Naive thymus-derived CD4-positive, alpha-beta T cell (primary cell): Measurements from ENCODE around the gene IFITM2. TPM values are rescaled to one million over a fixed set of nuclear protein-coding genes. Genes with fewer than 3 reads are reported as not detected.
"Not testable (repeated sequence)": the region's sequence is repeated elsewhere in the genome, so short reads cannot be mapped to it uniquely, and the experiment has no call there.

Experiments
- ATAC-seq: fragments of 150-1000 bp; cut with Tn5 transposase; 2 replicates; pipeline ENCODE4 v1.10.0; 2021; ENCODE audit warnings: mild to moderate bottlenecking, moderate library complexity
- CTCF ChIA-PET: fragments of 350-600 bp; sonication (Branson Sonifier 250); formaldehyde crosslinking; loops from one replicate; lab custom pipeline; 2021; ENCODE audit warnings: antibody characterized with exemption; lab: Charles Lee
- POLR2A ChIA-PET: fragments of 350-600 bp; sonication (Branson Sonifier 250); formaldehyde crosslinking; loops from one replicate; lab custom pipeline; 2021; ENCODE audit warnings: antibody characterized with exemption, inconsistent platforms; lab: Charles Lee
- DNase-seq, 9 donors: peaks; one replicate each; pipeline versions ENCODE4 v3.0.0 to v3.0.0-alpha.2; 2020 to 2022; ENCODE audit warnings: mixed read lengths in 1 of 9
- H3K27ac ChIP-seq: one replicate; pipeline ENCODE4 v1.7.0; 2013; ENCODE audit warnings: mild to moderate bottlenecking, low read depth, low read length, moderate library complexity
- H3K27me3 ChIP-seq, 2 donors: one replicate each; pipeline ENCODE4 v1.7.0; 2013; ENCODE audit warnings: low read length in 2 of 2, mild to moderate bottlenecking in 2 of 2, moderate library complexity in 2 of 2; ENCODE audit not compliant: control insufficient read depth in 2 of 2, insufficient read depth in 2 of 2
- H3K36me3 ChIP-seq, 3 experiments: 1 replicate in 2 of 3; 2 replicates in 1 of 3; pipeline ENCODE4 v1.7.0; 2013; ENCODE audit warnings: low read length in 3 of 3, mild to moderate bottlenecking in 3 of 3, moderate library complexity in 1 of 3; ENCODE audit not compliant: insufficient read depth in 3 of 3, control insufficient read depth in 2 of 3
- H3K4me1 ChIP-seq, 2 donors: one replicate each; pipeline ENCODE4 v1.7.0; 2013; ENCODE audit warnings: low read length in 2 of 2, mild to moderate bottlenecking in 2 of 2, moderate library complexity in 1 of 2; ENCODE audit not compliant: control insufficient read depth in 2 of 2, insufficient read depth in 2 of 2
- H3K4me3 ChIP-seq: 2 replicates; pipeline ENCODE4 v1.7.0; 2013; ENCODE audit warnings: mild to moderate bottlenecking, low read length
- H3K9me3 ChIP-seq, 3 experiments: 1 replicate in 2 of 3; 2 replicates in 1 of 3; pipeline ENCODE4 v1.7.0; 2013; ENCODE audit warnings: low read length in 3 of 3; ENCODE audit not compliant: control insufficient read depth in 2 of 3
- H3K27ac Mint-ChIP-seq, 9 donors: one replicate each; pipeline ENCODE4 v1.8.0; 2020 to 2022; ENCODE audit warnings: mixed read lengths in 9 of 9, mild to moderate bottlenecking in 8 of 9, moderate library complexity in 5 of 9, inconsistent platforms in 2 of 9
- H3K27me3 Mint-ChIP-seq, 5 donors: one replicate each; pipeline ENCODE4 v1.8.0; 2021 to 2022; ENCODE audit warnings: mixed read lengths in 5 of 5, mild to moderate bottlenecking in 1 of 5
- H3K36me3 Mint-ChIP-seq, 5 donors: one replicate each; pipeline ENCODE4 v1.8.0; 2020 to 2022; ENCODE audit warnings: mixed read lengths in 5 of 5, mild to moderate bottlenecking in 3 of 5, inconsistent platforms in 1 of 5
- H3K4me1 Mint-ChIP-seq, 7 donors: one replicate each; pipeline ENCODE4 v1.8.0; 2020 to 2022; ENCODE audit warnings: mixed read lengths in 7 of 7, mild to moderate bottlenecking in 3 of 7, inconsistent platforms in 1 of 7
- H3K4me3 Mint-ChIP-seq, 10 donors: one replicate each; pipeline ENCODE4 v1.8.0; 2020 to 2022; ENCODE audit warnings: mild to moderate bottlenecking in 10 of 10, mixed read lengths in 10 of 10, moderate library complexity in 6 of 10, inconsistent platforms in 2 of 10
- H3K9me3 Mint-ChIP-seq, 11 donors: one replicate each; pipeline ENCODE4 v1.8.0; 2020 to 2022; ENCODE audit warnings: mixed read lengths in 11 of 11, mild to moderate bottlenecking in 4 of 11, inconsistent platforms in 1 of 11, moderate library complexity in 1 of 11
- intact Hi-C, 2 donors: fragments of 100-400 bp; cut with micrococcal nuclease; formaldehyde crosslinking; loops; one replicate each; pipeline ENCODE4 v1.15.1; 2023
- polyA plus RNA-seq, 2 donors: library from polyadenylated mRNA; unstranded; fragments of 300-500 nt; fragmentation: Illumina TruSeq; gene quantifications; one replicate each; pipeline ENCODE4 v1.2.3, GENCODE V29; 2021
- total RNA-seq, 6 experiments: library from RNA in 5 of 6; stranded (reverse) in 5 of 6; gene quantifications; 1 replicate in 5 of 6; 2 replicates in 1 of 6; pipeline ENCODE4 v1.2.3 and lab custom pipeline; 2021 to 2026

The IFITM2 gene
- 1,000 to 10,000 TPM in 1 of 5 experiments, 100 to 1,000 TPM in 4; 143 to 1,924 (median 528) TPM for total RNA-seq
- polyA plus RNA-seq = 1,000 to 10,000 TPM; 2,860 to 3,315 TPM
- total RNA-seq (lab: John Stamatoyannopoulos, UW) = 22.6 reads per million, percentile 53 among the genes with 10 or more reads in this experiment

- peak in 8 of 9 donors; percentile 54 to 77 (median 62) for DNase-seq
- Histone ChIP-seq H3K4me1 (peaks cover 29 to 36% of the 10 kb centered on the region in 2 donors), H3K27ac (peak within 1 kb of the TSS; percentile 95), H3K4me3 (peak within 1 kb of the TSS; percentile 72)
- intact Hi-C loops = loop anchor here in 1 of 2 donors (1.0 to 5.0 kb wide), 4 partner anchors 12 to 199 kb away; partner anchors contain the start of genes IFITM3 and RNH1
- H3K9me3 Mint-ChIP-seq, H3K27me3 ChIP-seq, H3K27me3 Mint-ChIP-seq, H3K9me3 ChIP-seq, H3K36me3 ChIP-seq: not testable (repeated sequence)
- Mint-ChIP-seq H3K36me3 (peaks cover 0 to 25% (median 8%) of the 10 kb centered on the region in 5 donors), H3K27ac (peak within 1 kb of the TSS; percentile 95 to 99 (median 96)), H3K4me3 (peak within 1 kb of the TSS; percentile 91 to 99 (median 95)), H3K4me1 (peaks cover 30 to 57% (median 48%) of the 10 kb centered on the region in 7 donors)
- CTCF ChIA-PET = interaction anchor here (1.9 to 5.0 kb wide), 3 partner anchors 9 to 56 kb away, joined by 10 to 49 read pairs (median 13); no protein-coding TSS in a partner anchor
- peak; percentile 77 for ATAC-seq
- POLR2A ChIA-PET = interaction anchor here (0.8 to 4.1 kb wide), 12 partner anchors 10 to 100 kb away, joined by 3 to 28 read pairs (median 6); partner anchors contain the start of genes IFITM5 and RIC8A
These were observed at the start of gene IFITM2 for GRCh38 chr11:307766-308708. TSS of gene IFITM2 (plus strand) at chr11:307816. CDS start at chr11:308193, 377 bp downstream.

DNA sequence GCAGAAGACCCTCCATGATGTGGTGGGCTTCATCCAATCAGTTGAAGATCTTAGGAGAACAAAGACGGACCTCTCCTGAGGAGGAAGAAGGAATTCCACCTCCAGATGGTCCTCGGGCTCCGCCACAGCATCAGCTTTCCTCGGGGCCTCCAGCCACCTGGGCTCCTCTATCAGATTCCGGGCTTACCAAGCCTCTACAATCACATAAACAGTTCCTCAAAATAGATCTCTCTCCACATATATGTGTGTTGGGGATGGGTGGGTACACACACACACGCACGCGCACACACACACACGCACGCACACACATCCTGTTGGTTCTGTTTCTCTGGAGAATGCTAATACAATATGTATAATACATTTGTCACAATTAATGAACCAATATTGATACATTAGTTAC lies 48.2 kb upstream of the IFITM2 start:
- POLR2A ChIA-PET = interaction anchor here (1.0 to 1.3 kb wide), 3 partner anchors 11 to 30 kb away, joined by 3 to 4 read pairs (median 3); partner anchors contain the start of genes PSMD13 and SIRT3
- peaks cover 0 to 2% (median 0%) of the 10 kb centered on the region in 11 donors for H3K9me3 Mint-ChIP-seq
- peaks cover 0 to 12% (median 0%) of the 10 kb centered on the region in 7 donors for H3K4me1 Mint-ChIP-seq
- no peaks in the 10 kb centered on the region for H3K36me3 Mint-ChIP-seq
- no peaks in the 10 kb centered on the region for H3K4me1 ChIP-seq
- intact Hi-C loops = no loop called here
- H3K27me3 Mint-ChIP-seq = peaks cover 0 to 8% (median 0%) of the 10 kb centered on the region in 5 donors
- DNase-seq (no peak), ATAC-seq (no peak)
- H3K36me3 ChIP-seq = no peaks in the 10 kb centered on the region
- no peak overlapping the region for H3K4me3 ChIP-seq
- H3K27me3 ChIP-seq = no peaks in the 10 kb centered on the region
- no peak overlapping the region for H3K27ac Mint-ChIP-seq
- H3K9me3 ChIP-seq = no peaks in the 10 kb centered on the region
- no peak overlapping the region for H3K27ac ChIP-seq
- no peak overlapping the region for H3K4me3 Mint-ChIP-seq
- CTCF ChIA-PET = no interaction called here

DNA sequence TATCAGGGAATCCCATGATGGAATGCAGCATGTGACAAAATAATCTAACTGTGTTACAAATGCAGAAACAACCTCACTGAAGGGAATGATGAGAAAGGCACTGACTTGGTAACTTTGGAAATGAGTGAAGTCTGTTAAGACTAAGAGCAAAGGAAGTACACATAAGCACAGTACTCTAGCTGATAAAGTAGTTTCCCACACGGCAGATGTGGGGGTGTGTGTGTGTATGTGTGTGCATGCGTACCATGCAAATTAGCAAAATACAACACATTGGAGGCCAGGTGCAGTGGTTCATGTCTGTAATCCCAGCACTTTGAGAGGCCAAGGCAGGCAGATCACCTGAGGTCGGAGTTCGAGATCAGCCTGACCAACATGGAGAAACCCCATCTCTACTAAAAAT lies 46.0 kb upstream of the IFITM2 start:
- Mint-ChIP-seq H3K27me3 (peaks cover 0 to 7% (median 0%) of the 10 kb centered on the region in 5 donors), H3K27ac (no peak overlapping the region), H3K4me3 (no peak overlapping the region), H3K36me3 (no peaks in the 10 kb centered on the region), H3K4me1 (peaks cover 0 to 11% (median 1%) of the 10 kb centered on the region in 7 donors), H3K9me3 (peaks cover 0 to 3% (median 0%) of the 10 kb centered on the region in 11 donors)
- ChIA-PET CTCF (interaction anchor here (0.7 to 2.0 kb wide), 2 partner anchors 11 to 46 kb away, joined by 3 to 13 read pairs; no protein-coding TSS in a partner anchor), POLR2A (interaction anchor here (0.7 to 2.0 kb wide), 2 partner anchors 19 to 26 kb away, joined by 4 to 7 read pairs; no protein-coding TSS in a partner anchor)
- no peaks in the 10 kb centered on the region for H3K27me3 ChIP-seq
- no peaks in the 10 kb centered on the region for H3K36me3 ChIP-seq
- no peak overlapping the region for H3K4me3 ChIP-seq
- H3K9me3 ChIP-seq = no peaks in the 10 kb centered on the region
- DNase-seq (no peak), ATAC-seq (no peak)
- H3K4me1 ChIP-seq = no peaks in the 10 kb centered on the region
- intact Hi-C loops = no loop called here
- H3K27ac ChIP-seq = no peak overlapping the region

DNA sequence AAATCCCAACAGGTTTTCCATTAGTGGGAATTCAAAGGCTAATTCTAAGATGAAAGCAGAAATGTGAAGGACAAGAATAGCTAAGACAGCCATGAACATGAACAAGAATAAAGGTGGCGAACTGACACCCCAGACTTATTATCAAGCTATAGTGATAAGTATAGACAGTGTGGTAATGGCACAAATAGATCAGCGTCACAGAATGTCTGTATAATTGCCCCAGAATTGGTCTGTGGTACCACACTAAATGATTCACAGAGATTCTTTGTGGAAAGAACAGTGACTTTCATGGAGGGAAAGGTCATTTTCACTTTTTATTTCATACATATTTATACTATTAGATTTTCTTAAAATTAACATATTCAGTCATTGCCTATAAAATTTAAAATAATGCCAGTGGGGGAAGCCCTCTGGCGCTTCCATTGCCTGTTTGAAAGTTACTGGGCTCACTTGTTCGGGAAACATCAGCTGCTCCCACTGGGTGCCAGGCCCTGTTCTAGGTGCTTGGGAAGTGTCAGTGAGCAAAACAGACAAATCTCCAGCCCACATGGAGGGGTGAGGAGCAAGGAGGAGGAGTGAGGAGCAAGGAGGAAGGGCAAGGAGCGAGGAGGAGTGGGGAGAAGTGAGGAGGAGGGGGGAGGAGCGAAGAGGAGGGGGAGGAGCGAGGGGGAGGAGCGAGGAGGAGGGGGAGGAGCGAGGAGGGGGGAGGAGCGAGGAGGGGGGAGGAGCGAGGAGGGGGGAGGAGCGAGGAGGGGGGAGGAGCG lies 40.8 kb upstream of the IFITM2 start:
- peak overlapping the region; percentile 62 to 95 (median 80) for H3K4me3 Mint-ChIP-seq
- intact Hi-C loops = loop anchor here (1.0 to 5.0 kb wide), 6 partner anchors 14 to 181 kb away; partner anchors contain the start of genes BET1L (in 1 of the 2), PSMD13 (in 1 of the 2), RIC8A (in 1 of the 2) and SIRT3 (in 1 of the 2)
- Histone ChIP-seq H3K27ac (peak overlapping the region; percentile 49), H3K9me3 (no peaks in the 10 kb centered on the region), H3K36me3 (no peaks in the 10 kb centered on the region), H3K27me3 (no peaks in the 10 kb centered on the region), H3K4me3 (no peak overlapping the region), H3K4me1 (peaks cover 24 to 26% of the 10 kb centered on the region in 2 donors)
- DNase-seq (peak in 5 of 9 donors; percentile 20 to 50 (median 41)), ATAC-seq (peak; percentile 14)
- POLR2A ChIA-PET = interaction anchor here (0.6 to 4.6 kb wide), 16 partner anchors 9 to 1973 kb away, joined by 3 to 330 read pairs (median 14); partner anchors contain the start of genes BET1L, IFITM1, IFITM2 and IFITM5
- H3K4me1 Mint-ChIP-seq = peaks cover 20 to 40% (median 33%) of the 10 kb centered on the region in 7 donors
- H3K9me3 Mint-ChIP-seq = peaks cover 0 to 3% (median 0%) of the 10 kb centered on the region in 11 donors
- CTCF ChIA-PET = interaction anchor here (1.0 to 3.6 kb wide), 5 partner anchors 14 to 60 kb away, joined by 3 to 34 read pairs (median 11); partner anchors contain the start of genes BET1L, NLRP6, PGGHG and RIC8A
- peak overlapping the region; percentile 55 to 100 (median 96) for H3K27ac Mint-ChIP-seq
- peaks cover 0 to 2% (median 0%) of the 10 kb centered on the region in 5 donors for H3K27me3 Mint-ChIP-seq
- peaks cover 0 to 4% (median 0%) of the 10 kb centered on the region in 5 donors for H3K36me3 Mint-ChIP-seq

GRCh38 chr11:267491-267994 lies 40.1 kb upstream of the IFITM2 start:
- intact Hi-C loops = loop anchor here (1.0 to 5.0 kb wide), 6 partner anchors 13 to 181 kb away; partner anchors contain the start of genes BET1L (in 1 of the 2), PSMD13 (in 1 of the 2), RIC8A (in 1 of the 2) and SIRT3 (in 1 of the 2)
- Histone ChIP-seq H3K27ac (peak overlapping the region; percentile 80), H3K4me3 (peak overlapping the region; percentile 59), H3K9me3 (no peaks in the 10 kb centered on the region), H3K4me1 (peaks cover 24 to 26% of the 10 kb centered on the region in 2 donors), H3K27me3 (no peaks in the 10 kb centered on the region), H3K36me3 (no peaks in the 10 kb centered on the region)
- Mint-ChIP-seq H3K27me3 (peaks cover 0 to 2% (median 0%) of the 10 kb centered on the region in 5 donors), H3K4me1 (peaks cover 20 to 42% (median 35%) of the 10 kb centered on the region in 7 donors), H3K36me3 (peaks cover 0 to 5% (median 0%) of the 10 kb centered on the region in 5 donors), H3K27ac (peak overlapping the region; percentile 92 to 100 (median 99)), H3K4me3 (peak overlapping the region; percentile 85 to 96 (median 90)), H3K9me3 (peaks cover 0 to 3% (median 0%) of the 10 kb centered on the region in 11 donors)
- DNase-seq (peak; percentile 41 to 75 (median 68)), ATAC-seq (peak; percentile 48)
- CTCF ChIA-PET = interaction anchor here (0.9 to 3.6 kb wide), 9 partner anchors 13 to 60 kb away, joined by 3 to 34 read pairs (median 7); partner anchors contain the start of genes BET1L, NLRP6, PGGHG and RIC8A
- POLR2A ChIA-PET = interaction anchor here (0.6 to 4.6 kb wide), 22 partner anchors 10 to 252 kb away, joined by 3 to 330 read pairs (median 12); partner anchors contain the start of genes BET1L, IFITM1, IFITM2 and NLRP6
